Fibroblast of gingiva (primary cell): Measurements from ENCODE around the gene NUTF2.
"Not testable (repeated sequence)": the region's sequence is repeated elsewhere in the genome, so short reads cannot be mapped to it uniquely, and the experiment has no call there.

Source experiments
- DNase-seq: peaks from one replicate; pipeline ENCODE4 v3.0.0-alpha.2; 2011; ENCODE audit warnings: low read depth

Gene NUTF2

GRCh38 chr16:67885545-67885944, 38.8 kb downstream of the NUTF2 start:
- DNase-seq, result no peak

GRCh38 chr16:67885976-67886375, 39.2 kb downstream of the NUTF2 start:
- DNase-seq, result no peak

- no peak for DNase-seq
Observed at GRCh38 chr16:67886387-67886786, 39.7 kb downstream of the NUTF2 start.

DNA sequence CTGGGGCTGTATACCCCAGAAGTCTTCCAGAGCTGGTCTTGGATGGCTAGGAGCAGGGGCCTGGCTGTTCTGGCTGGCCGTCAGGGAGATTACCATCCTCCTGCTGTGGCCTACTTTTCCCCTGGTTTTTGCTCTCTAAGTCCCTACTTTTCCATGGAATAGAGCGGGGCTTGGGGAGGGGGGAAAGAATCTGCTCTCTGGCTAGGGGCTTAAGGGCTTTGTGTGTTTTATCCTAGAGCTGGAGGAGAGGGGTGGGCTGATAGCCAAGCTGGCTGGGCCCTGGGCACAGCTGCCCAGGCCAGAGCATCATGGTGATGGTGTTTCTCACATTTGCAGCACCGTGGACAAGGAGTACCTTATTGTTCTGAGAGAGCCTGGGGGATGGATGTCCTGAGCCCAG, 41.6 kb downstream of the NUTF2 start:
- no peak for DNase-seq

DNA sequence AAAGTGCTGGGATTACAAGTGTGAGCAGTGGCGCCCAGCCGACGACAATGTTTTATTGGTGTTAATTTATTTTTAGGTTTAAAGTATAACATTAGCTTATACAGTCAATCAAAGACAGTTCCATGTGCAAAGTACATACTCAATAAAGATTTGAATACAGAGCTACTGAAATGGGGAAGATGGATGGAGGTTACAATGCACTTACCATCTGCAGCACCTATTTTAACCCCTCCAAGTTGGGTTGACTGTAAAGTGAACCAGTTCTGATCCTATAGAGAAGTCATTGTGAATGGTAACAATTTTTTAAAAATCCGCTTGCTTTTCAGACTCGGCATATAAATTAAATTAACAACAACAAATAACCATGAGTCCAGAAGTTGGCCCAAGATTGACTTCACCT, 45.6 kb downstream of the NUTF2 start:
- DNase-seq, result no peak

DNA sequence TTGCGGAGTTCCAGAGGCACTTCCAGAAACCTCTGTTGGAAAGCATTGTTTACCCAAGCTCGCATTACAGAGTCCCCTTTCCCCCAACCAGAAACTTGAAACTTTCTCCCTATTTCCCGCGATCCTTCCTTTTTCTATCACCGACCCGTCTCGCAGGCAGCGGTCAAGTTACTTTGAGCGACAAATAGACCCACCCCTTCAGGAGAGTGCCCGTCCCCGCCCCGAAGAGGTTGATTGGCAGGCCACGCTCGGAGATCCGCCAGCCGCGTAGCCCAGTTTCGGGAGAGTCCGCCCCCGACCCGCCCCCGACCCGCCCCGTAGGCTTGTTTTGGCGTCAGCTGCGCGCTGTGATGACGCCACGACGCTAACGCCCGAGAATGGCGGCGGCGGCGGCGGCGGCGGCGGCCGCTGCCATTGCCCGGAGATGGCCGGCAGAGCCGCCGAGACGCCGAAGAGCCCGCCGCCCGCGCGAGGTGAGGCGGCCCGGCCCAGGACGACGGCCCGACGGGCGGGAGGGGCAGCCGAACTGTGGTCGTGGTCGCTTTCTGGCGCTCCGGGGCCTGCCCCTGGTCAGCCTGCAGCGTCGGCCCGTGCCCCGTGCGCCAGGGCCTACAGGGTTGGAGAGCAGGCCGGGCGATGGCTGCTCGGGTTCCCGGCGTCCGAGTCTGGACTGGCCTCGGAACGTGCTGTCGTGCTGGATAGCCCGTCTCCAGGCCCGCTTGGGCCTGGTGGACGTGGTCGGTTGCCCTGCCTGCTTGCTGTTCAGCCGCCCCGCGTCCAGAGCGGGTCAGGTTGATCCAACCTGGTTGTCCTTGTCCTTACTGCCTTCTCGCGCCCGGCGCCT, 46.4 kb downstream of the NUTF2 start, which contains the start of gene PSKH1:
Gene PSKH1 (plus strand): TSS at position 356 of the 844 bp plus-strand sequence. CDS start 15,496 bp downstream, outside the sequence.
- peak; percentile 92 for DNase-seq

DNA sequence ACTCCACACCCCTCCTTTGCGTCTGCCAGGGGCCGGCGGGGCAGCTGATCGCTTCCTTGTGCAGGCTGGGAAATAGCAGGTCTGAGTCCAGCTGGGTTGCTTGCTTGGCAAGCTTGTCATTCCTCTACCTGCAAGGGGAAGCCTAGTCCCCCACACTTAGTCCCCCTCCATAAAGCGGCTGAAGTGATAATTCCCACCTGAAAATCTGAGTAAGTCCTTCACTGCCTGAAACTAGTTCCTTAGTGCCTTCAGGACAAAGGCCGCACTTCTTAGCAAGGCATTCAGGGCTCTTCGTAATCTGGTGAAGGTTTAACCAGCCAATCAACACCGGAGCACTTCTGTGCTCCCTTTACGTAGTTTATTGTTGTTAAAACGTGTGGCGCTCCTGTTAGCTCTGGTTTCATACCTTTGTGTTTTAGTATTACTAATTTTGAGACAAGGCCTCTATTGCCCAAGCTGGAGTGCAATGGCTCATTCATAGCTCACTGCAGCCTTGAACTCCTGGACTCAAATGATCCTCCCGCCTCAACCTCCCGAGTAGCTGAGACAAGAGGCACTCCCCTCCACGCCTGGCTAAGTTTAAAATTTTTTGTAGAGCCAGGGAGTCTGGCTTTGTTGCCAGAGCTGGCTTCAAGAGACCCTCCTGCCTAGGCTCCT, 47.1 kb downstream of the NUTF2 start:
- DNase-seq, result no peak

- DNase-seq, result peak; percentile 51
Observed at GRCh38 chr16:67897231-67897630, 50.5 kb downstream of the NUTF2 start.

DNA sequence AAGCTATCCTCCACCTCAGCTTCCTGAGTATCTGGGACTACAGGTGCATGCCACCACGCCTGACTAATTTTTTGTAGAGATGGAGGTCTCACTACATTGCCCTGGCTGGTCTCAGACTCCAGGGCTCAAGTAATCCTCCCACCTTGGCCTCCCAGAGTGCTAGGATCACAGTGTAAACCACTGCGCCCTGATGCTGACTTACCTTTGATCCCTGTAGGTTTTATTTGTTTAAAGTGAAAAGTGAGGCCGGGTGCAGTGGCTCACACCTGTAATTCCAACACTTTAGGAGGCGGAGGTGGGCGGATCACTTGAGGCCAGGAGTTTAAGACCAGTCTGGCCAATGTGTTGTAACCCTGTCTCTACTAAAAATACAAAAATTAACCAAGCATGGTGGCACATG, 55.0 kb downstream of the NUTF2 start:
- DNase-seq, result no peak

GRCh38 chr16:67902831-67903230, 56.1 kb downstream of the NUTF2 start:
- no peak for DNase-seq

DNA sequence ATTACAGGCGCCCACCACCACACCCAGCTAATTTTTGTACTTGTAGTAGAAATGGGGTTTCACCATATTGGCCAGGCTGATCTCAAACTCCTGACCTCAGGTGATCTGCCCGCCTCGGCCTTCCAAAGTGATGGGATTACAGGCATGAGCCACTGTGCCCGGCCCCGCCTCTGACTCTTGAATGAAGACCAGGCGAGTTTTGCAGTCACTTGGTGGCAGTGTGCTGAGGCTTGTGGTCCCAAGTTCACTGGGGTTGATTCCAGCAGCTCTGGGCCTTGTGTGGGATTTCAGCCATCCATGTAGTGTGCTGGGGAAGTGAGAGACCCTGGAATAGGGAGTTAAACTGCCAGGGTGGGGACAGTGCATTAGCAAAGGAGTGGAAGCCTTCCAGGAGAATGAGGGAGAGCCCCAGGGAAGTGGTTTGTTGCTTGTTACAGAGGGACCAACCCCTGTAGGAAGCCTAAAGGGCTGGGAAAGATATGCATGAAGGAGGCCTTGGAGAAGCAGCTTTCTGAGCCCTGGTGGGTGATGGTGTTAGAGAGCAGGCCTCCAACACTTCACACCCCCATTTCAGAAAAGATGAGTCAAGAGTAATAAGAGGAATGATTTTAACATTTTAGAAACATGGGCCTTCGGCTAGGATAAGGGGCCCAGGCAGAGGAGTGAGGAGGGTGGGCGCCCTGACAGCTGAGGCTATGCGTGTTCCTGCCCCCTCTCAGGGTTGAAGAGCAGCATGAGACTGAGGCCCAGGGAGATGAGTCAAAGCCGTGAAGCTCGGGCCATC, 60.9 kb downstream of the NUTF2 start:
- DNase-seq, result no peak

GRCh38 chr16:67909056-67909742, 62.5 kb downstream of the NUTF2 start:
- no peak for DNase-seq

- peak; percentile 83 for DNase-seq
Observed at GRCh38 chr16:67910158-67910557, 63.4 kb downstream of the NUTF2 start.

DNA sequence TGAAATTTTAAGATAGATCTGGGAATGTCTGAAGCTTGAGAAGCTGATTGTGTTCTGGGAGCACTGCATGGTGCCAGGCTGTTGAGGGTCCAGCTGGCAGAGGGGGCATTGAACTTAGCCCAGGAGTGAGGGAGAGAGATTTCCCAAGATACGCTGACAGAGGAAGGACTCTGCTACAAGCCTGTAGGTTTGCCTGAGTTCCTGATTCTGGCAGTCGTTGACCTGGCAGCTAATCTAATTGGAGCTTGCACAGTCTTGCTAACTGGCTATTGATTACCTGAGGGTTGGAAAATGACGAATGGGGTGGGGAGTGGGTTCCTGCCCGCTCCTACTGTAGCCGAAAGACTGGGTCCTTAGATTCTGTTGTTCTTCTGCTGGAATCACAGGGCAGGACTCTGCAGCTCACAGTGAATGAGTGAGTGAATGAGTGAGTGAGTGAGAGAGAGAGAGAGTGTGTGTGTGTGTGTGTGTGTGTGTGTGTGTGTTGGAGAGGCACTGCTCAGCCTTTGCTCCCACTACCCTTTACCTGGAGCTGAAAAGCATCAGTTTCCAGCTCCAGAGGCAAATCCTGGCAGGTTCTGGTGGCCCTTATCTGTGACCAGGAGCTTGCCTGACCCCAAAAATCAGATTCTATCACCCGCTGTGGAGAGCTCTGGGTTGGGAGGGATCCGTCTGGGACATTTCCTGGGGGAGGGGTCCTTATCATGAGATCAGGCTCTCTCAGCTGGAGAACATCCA, 68.2 kb downstream of the NUTF2 start:
- DNase-seq, result no peak

DNA sequence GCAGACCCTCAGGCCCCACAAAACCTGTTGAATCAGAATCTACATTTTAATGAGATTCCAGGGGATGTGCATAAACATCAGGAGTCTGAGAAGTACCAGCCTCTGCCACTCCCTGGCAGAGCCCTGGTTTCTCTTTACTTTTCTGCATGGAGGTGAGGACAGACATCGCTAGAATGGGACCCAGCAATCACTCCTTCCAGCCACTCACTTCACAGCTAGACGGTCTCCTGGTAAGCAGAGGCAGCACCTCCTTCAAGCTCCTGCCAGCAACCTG, 68.7 kb downstream of the NUTF2 start:
- not testable (repeated sequence) for DNase-seq

DNA sequence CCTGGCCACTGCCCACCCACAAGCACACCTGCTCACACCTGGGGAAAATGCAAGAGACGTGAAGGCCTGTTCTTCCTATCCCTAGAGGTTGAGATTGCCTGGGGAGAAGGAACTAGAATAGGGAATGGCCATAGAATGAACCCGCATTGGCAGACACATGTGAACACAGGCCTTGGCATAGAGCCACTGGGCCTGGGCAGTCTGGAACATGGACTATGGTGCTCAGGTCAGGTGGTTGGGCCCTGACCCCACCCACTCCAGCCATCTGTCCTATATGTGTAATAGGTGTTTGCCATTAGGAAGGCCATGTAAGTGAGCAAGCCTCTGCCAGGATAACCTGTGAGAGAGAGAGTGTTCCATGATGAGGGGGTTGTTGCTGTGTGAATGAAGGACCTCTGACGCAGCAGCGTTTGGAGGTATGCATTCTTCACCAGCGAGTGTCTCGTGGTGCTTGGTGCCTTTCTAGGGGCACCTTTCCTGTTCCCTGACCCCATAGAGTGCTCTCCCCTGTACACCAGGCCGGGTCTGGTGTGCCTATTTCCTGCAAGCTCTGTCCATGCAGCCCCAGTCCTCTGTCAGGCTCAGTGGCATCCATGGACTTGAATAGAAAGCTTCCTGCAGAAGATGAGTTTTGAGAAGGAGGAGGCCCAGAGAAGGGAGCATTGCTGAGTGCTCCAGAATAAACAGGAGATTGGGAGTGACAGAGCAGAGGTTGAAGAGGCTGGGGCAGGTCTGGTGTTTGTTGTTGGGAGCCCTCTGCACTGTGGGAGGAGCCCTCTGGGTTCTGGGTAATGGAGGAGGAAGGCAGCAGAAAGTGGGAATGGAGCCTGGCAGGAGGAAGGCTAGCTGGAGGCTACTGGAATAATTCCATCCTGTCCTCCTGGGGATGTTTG, 69.3 kb downstream of the NUTF2 start:
- no peak for DNase-seq

DNA sequence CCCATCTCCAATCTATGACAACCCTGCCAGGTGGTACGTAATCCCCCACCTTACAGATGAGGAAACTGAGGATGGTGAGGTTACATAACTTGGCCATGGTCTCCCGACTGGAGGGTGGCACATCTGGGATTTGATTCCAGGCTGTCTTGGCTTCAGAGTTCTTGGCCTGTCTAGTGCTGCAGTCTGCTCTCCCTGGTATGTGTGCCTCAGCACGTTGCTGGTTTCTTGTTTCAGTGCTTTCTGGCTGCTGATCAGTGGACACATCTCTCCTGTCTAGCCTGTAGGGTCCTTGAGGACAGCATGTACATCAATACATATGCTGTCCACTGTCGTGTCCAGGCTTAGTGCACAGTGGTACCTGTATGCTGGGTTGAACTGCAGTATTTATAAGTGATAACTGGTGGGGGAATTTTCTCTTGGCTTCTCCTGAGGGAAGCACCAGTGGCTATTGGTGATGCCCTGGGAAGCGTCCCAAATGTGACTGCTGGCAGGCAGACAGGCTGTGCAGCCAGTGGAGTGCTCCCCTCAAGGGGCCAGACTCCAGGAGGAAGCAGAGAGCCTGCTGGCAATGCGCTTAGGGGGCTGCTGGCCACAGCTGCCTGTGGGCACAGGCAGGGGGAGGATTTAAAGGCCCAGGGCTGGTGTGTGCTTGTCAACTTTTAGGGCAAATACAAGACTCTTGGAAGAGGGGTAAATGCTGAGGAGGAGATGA, 70.6 kb downstream of the NUTF2 start:
- DNase-seq, result peak; percentile 59

GRCh38 chr16:67917852-67918236, 71.1 kb downstream of the NUTF2 start:
- DNase-seq, result peak; percentile 34

DNA sequence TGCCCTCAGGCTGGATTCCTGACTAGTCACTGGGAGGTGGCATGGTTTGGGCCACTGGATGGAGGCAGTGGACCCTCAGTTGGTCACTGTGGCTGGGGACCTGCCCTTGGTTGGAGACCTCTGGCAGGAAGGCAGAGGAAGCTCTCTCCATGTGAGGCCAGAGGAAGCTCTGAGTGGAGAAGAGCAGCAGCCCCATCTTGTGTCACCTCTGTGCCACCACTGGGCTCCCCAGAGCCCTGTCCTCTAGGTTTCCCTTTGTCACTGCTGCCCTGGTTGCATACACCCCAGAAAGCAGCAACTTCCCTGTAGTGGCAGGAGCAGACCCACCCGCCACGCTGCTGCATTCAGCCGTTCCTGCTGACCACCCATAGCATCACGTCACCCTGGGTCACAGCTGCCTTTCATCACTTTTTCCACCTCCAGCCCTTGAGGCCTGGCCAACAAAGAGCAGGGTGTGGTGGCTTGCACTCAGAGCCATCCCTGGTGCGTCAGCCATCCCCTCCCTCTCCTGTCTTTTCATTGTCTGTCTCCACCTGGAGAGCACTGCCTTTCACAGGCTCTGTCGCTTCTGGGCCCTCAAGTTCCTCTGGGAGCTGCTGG, 73.0 kb downstream of the NUTF2 start:
- no peak for DNase-seq
